Urinary bladder (tissue), 4 donors: ENCODE results near the gene DHX35. TPM values are rescaled to one million over a fixed set of nuclear protein-coding genes. Genes with fewer than 3 reads are reported as not detected.
"Not testable (repeated sequence)": the region's sequence is repeated elsewhere in the genome, so short reads cannot be mapped to it uniquely, and the experiment has no call there.

Experiments
- DNase-seq: peaks from one replicate; pipeline ENCODE4 v3.0.0-alpha.2; 2015; ENCODE audit errors: extremely low spot score
- H3K27ac ChIP-seq: one replicate; pipeline ENCODE4 v1.5.1; 2013; ENCODE audit warnings: low read depth, mild to moderate bottlenecking, moderate library complexity
- H3K36me3 ChIP-seq: one replicate; pipeline ENCODE4 v1.6.1; 2013; ENCODE audit warnings: mild to moderate bottlenecking, moderate library complexity; ENCODE audit not compliant: insufficient read depth
- H3K4me1 ChIP-seq: one replicate; pipeline ENCODE4 v1.6.1; 2013; ENCODE audit warnings: mild to moderate bottlenecking, moderate library complexity; ENCODE audit not compliant: insufficient read depth
- H3K4me3 ChIP-seq: one replicate; pipeline ENCODE4 v1.5.1; 2013; ENCODE audit warnings: low read depth, low read length
- WGBS: extraction: QIAGEN DNeasy Blood & Tissue Kit; methylation state at CpG from one replicate; pipeline ENCODE4 v1.1.7; 2013; 5-methylcytosine and 5-hydroxymethylcytosine counted together
- polyA plus RNA-seq: library from polyadenylated mRNA; stranded (reverse); fragments of 200-250 nt; gene quantifications from one replicate; pipeline ENCODE4 v1.2.3, GENCODE V29; 2013
- total RNA-seq: library from RNA; depleted of rRNA; stranded (reverse); fragments of >200 nt; gene quantifications from one replicate; pipeline ENCODE4 v1.2.3, GENCODE V29; 2014
- donor health status: healthy with polysubstance abuse.
- donor health status: healthy.

The DHX35 gene
- total and polyA plus RNA-seq, 2 donors, result 13.4 to 15.3 TPM

- H3K4me3 ChIP-seq, result no peak overlapping the region
- no peaks in the 10 kb centered on the region for H3K36me3 ChIP-seq
- no peak overlapping the region for H3K27ac ChIP-seq
- no peak for DNase-seq
- H3K4me1 ChIP-seq, result no peaks in the 10 kb centered on the region
- WGBS, result 96% methylated on average over 9 of the region's 9 CpGs
Observed at GRCh38 chr20:38951611-38952010, 10.5 kb upstream of the DHX35 start.

- no peak overlapping the region for H3K4me3 ChIP-seq
- no peaks in the 10 kb centered on the region for H3K36me3 ChIP-seq
- no peak for DNase-seq
- 98% methylated on average over 6 of the region's 6 CpGs for WGBS
- H3K27ac ChIP-seq, result no peak overlapping the region
- H3K4me1 ChIP-seq, result no peaks in the 10 kb centered on the region
Observed at GRCh38 chr20:38952153-38952552, 10.0 kb upstream of the DHX35 start.

GRCh38 chr20:38953630-38954340 is 8.4 kb upstream of the DHX35 start:
- Histone ChIP-seq H3K4me3 (no peak overlapping the region), H3K36me3 (no peaks in the 10 kb centered on the region), H3K4me1 (no peaks in the 10 kb centered on the region), H3K27ac (no peak overlapping the region)
- WGBS, result 94% methylated on average over 8 of the region's 8 CpGs
- DNase-seq, result no peak

GRCh38 chr20:38957235-38957876 is 4.8 kb upstream of the DHX35 start:
- no peak overlapping the region for H3K27ac ChIP-seq
- H3K4me1 ChIP-seq, result no peaks in the 10 kb centered on the region
- H3K4me3 ChIP-seq, result no peak overlapping the region
- WGBS, result 93% methylated on average over 5 of the region's 5 CpGs
- no peaks in the 10 kb centered on the region for H3K36me3 ChIP-seq
- no peak for DNase-seq

- no peaks in the 10 kb centered on the region for H3K4me1 ChIP-seq
- no peak overlapping the region for H3K4me3 ChIP-seq
- H3K36me3 ChIP-seq, result no peaks in the 10 kb centered on the region
- DNase-seq, result no peak
- 91% methylated on average over 8 of the region's 8 CpGs for WGBS
- H3K27ac ChIP-seq, result no peak overlapping the region
Observed at GRCh38 chr20:38957915-38958485, 4.1 kb upstream of the DHX35 start.

GRCh38 chr20:38960187-38960687 is 1.9 kb upstream of the DHX35 start:
- H3K36me3 ChIP-seq, H3K27ac ChIP-seq, DNase-seq, H3K4me3 ChIP-seq, H3K4me1 ChIP-seq: not testable (repeated sequence)
- WGBS, result 87% methylated on average over 9 of the region's 9 CpGs

GRCh38 chr20:38961530-38962043 is 557 bp upstream of the DHX35 start:
- Histone ChIP-seq H3K4me1 (no peaks in the 10 kb centered on the region), H3K27ac (peak overlapping the region; percentile 75), H3K4me3 (peak overlapping the region; percentile 48), H3K36me3 (no peaks in the 10 kb centered on the region)
- 10% methylated on average over 16 of the region's 16 CpGs for WGBS
- no peak for DNase-seq

GRCh38 chr20:38962928-38963401 is 821 bp downstream of the DHX35 start:
- DNase-seq, result peak; percentile 3
- peak overlapping the region; percentile 90 for H3K4me3 ChIP-seq
- WGBS, result 5% methylated on average over 5 of the region's 5 CpGs
- H3K27ac ChIP-seq, result no peak overlapping the region
- H3K36me3 ChIP-seq, result no peaks in the 10 kb centered on the region
- no peaks in the 10 kb centered on the region for H3K4me1 ChIP-seq

GRCh38 chr20:38963745-38964144 is 1.6 kb downstream of the DHX35 start:
- Histone ChIP-seq H3K27ac (no peak overlapping the region), H3K4me1 (no peaks in the 10 kb centered on the region), H3K36me3 (no peaks in the 10 kb centered on the region), H3K4me3 (no peak overlapping the region)
- DNase-seq, result no peak

- H3K36me3 ChIP-seq, result no peaks in the 10 kb centered on the region
- H3K4me3 ChIP-seq, result no peak overlapping the region
- no peak overlapping the region for H3K27ac ChIP-seq
- no peak for DNase-seq
- no peaks in the 10 kb centered on the region for H3K4me1 ChIP-seq
Observed at GRCh38 chr20:38965264-38965663, 3.1 kb downstream of the DHX35 start.

GRCh38 chr20:38968090-38968489 is 5.9 kb downstream of the DHX35 start:
- H3K27ac ChIP-seq, result no peak overlapping the region
- DNase-seq, result no peak

GRCh38 chr20:38969708-38970107 is 7.6 kb downstream of the DHX35 start:
- Histone ChIP-seq H3K27ac (no peak overlapping the region), H3K4me3 (no peak overlapping the region), H3K36me3 (peaks cover 7% of the 10 kb centered on the region), H3K4me1 (no peaks in the 10 kb centered on the region)
- no peak for DNase-seq
- 80% methylated on average over 4 of the region's 4 CpGs for WGBS

More at GRCh38 chr20:38968090-38968489, 5.9 kb downstream of the DHX35 start:
- Histone ChIP-seq H3K4me3 (no peak overlapping the region), H3K36me3 (peaks cover 4% of the 10 kb centered on the region), H3K4me1 (no peaks in the 10 kb centered on the region)
- WGBS, result 74% methylated on average over 6 of the region's 6 CpGs

GRCh38 chr20:38970302-38970701 is 8.2 kb downstream of the DHX35 start:
- no peaks in the 10 kb centered on the region for H3K4me1 ChIP-seq

GRCh38 chr20:38973107-38973506 is 11.0 kb downstream of the DHX35 start:
- no peak for DNase-seq
- Histone ChIP-seq H3K27ac (no peak overlapping the region), H3K4me1 (no peaks in the 10 kb centered on the region), H3K36me3 (peaks cover 7% of the 10 kb centered on the region), H3K4me3 (no peak overlapping the region)

More at GRCh38 chr20:38970302-38970701, 8.2 kb downstream of the DHX35 start:
- Histone ChIP-seq H3K4me3 (no peak overlapping the region), H3K36me3 (peaks cover 7% of the 10 kb centered on the region), H3K27ac (no peak overlapping the region)
- WGBS, result 75% methylated on average over 1 of the region's 1 CpG
- no peak for DNase-seq
